HG03095 (cell line): ENCODE results near the gene SDK2.
"Not testable (repeated sequence)": the region's sequence is repeated elsewhere in the genome, so short reads cannot be mapped to it uniquely, and the experiment has no call there.

Experiments
- ATAC-seq: cut with Tn5 transposase; IDR thresholded peaks from one replicate; pipeline ENCODE4 v1.9.1; 2021; ENCODE audit warnings: moderate library complexity; ENCODE audit not compliant: unreplicated experiment

Gene SDK2

GRCh38 chr17:73335591-73336407, 308.4 kb downstream of the SDK2 start:
- ATAC-seq = no peak

GRCh38 chr17:73334771-73335513, 309.3 kb downstream of the SDK2 start:
- no peak for ATAC-seq

GRCh38 chr17:73333445-73333844, 310.8 kb downstream of the SDK2 start:
- ATAC-seq = not testable (repeated sequence)

GRCh38 chr17:73331060-73331459, 313.2 kb downstream of the SDK2 start:
- no peak for ATAC-seq

GRCh38 chr17:73327676-73328075, 316.6 kb downstream of the SDK2 start:
- no peak for ATAC-seq

GRCh38 chr17:73325527-73325842, 318.8 kb downstream of the SDK2 start:
- ATAC-seq = no peak

- ATAC-seq = no peak
Observed at GRCh38 chr17:73324711-73325526, 319.3 kb downstream of the SDK2 start.

GRCh38 chr17:73324160-73324475, 320.1 kb downstream of the SDK2 start:
- no peak for ATAC-seq

GRCh38 chr17:73323409-73324159, 320.7 kb downstream of the SDK2 start:
- ATAC-seq = no peak

GRCh38 chr17:73320601-73321264, 323.5 kb downstream of the SDK2 start:
- no peak for ATAC-seq

- ATAC-seq = no peak
Observed at GRCh38 chr17:73319766-73320165, 324.5 kb downstream of the SDK2 start.

GRCh38 chr17:73318836-73319235, 325.4 kb downstream of the SDK2 start:
- ATAC-seq = no peak

GRCh38 chr17:73318427-73318813, 325.8 kb downstream of the SDK2 start:
- ATAC-seq = no peak

GRCh38 chr17:73317513-73318426, 326.5 kb downstream of the SDK2 start:
- no peak for ATAC-seq

GRCh38 chr17:73316919-73317505, 327.2 kb downstream of the SDK2 start:
- no peak for ATAC-seq

- no peak for ATAC-seq
Observed at GRCh38 chr17:73315471-73315870, 328.8 kb downstream of the SDK2 start.

- no peak for ATAC-seq
Observed at GRCh38 chr17:73313526-73314127, 330.6 kb downstream of the SDK2 start.

- not testable (repeated sequence) for ATAC-seq
Observed at GRCh38 chr17:73312887-73313286, 331.4 kb downstream of the SDK2 start.
